Measurements from ENCODE around the gene RTP1.

GRCh38 chr3:187188931-187189330, 8.4 kb upstream of the RTP1 start:
- TF ChIP-seq POLR2A (IDR thresholded peaks at IDR 0.05) = no peak
- no peak for TF ChIP-seq CTCF (IDR thresholded peaks at IDR 0.05 in 4 of 5, conservative IDR thresholded peaks at IDR 0.05 in 1 of 5)

All from gastrocnemius medialis (tissue), 4 donors.